PC-9 (cell line): Measurements from ENCODE around the gene CTNNBL1. TPM values are rescaled to one million over a fixed set of nuclear protein-coding genes. Genes with fewer than 3 reads are reported as not detected.

Experiments
- BruUV-seq: library from RNA; stranded (reverse); fragments of 400-500 nt; replicated peaks from 2 replicates; lab custom pipeline; 2021; lab: Mats Ljungman, UMichigan
- CTCF ChIA-PET: fragments of 300-600 bp; sonication (Branson Sonifier 250); formaldehyde crosslinking; loops from one replicate; lab custom pipeline; 2022; ENCODE audit warnings: antibody characterized with exemption; lab: Charles Lee
- POLR2A ChIA-PET: fragments of 300-600 bp; sonication (Branson Sonifier 250); formaldehyde crosslinking; loops from one replicate; lab custom pipeline; 2022; ENCODE audit warnings: antibody characterized with exemption; ENCODE audit not compliant: unreplicated experiment; lab: Charles Lee
- DNase-seq, 2 experiments: peaks; one replicate each; pipeline versions ENCODE4 v3.0.0 to v3.0.0-alpha.2; 2015 to 2022; ENCODE audit warnings: mixed read lengths in 1 of 2
- H2AFZ ChIP-seq: fragments of 200-600 bp; sonication (generic); 2 replicates; pipeline ENCODE4 v1.8.1; 2017; ENCODE audit warnings: antibody characterized with exemption
- H3F3A ChIP-seq: fragments of 200-600 bp; sonication (generic); 2 replicates; pipeline ENCODE4 v1.8.1; 2017; ENCODE audit warnings: antibody characterized with exemption, mild to moderate bottlenecking, low read depth; ENCODE audit not compliant: insufficient read depth
- H3K27ac ChIP-seq: fragments of 200-600 bp; sonication (generic); 2 replicates; pipeline ENCODE4 v1.6.1; 2016; ENCODE audit warnings: mixed run types
- H3K27me3 ChIP-seq: fragments of 200-600 bp; sonication (generic); 2 replicates; pipeline ENCODE4 v1.6.1; 2016; ENCODE audit warnings: low read depth, mixed run types; ENCODE audit not compliant: insufficient read depth
- H3K36me3 ChIP-seq: fragments of 200-600 bp; sonication (generic); 2 replicates; pipeline ENCODE4 v1.6.1; 2016; ENCODE audit warnings: low read depth, mixed run types
- H3K4me1 ChIP-seq: fragments of 200-600 bp; sonication (generic); replicated peaks from 2 replicates; pipeline ENCODE4 v1.6.1; 2016; ENCODE audit warnings: mixed run types; ENCODE audit not compliant: insufficient read depth
- H3K4me2 ChIP-seq: fragments of 200-600 bp; sonication (generic); 2 replicates; pipeline ENCODE4 v1.6.1; 2017; ENCODE audit warnings: mixed run types
- H3K4me3 ChIP-seq: fragments of 200-600 bp; sonication (generic); 2 replicates; pipeline ENCODE4 v1.6.1; 2016; ENCODE audit warnings: mixed run types
- H3K79me2 ChIP-seq: fragments of 200-600 bp; sonication (generic); 2 replicates; pipeline ENCODE4 v1.6.1; 2017; ENCODE audit warnings: low read depth, mixed run types
- H3K9me2 ChIP-seq: fragments of 200-600 bp; sonication (generic); 2 replicates; pipeline ENCODE4 v1.8.1; 2017; ENCODE audit warnings: mild to moderate bottlenecking; ENCODE audit not compliant: insufficient read depth
- H3K9me3 ChIP-seq: fragments of 200-600 bp; sonication (generic); 2 replicates; pipeline ENCODE4 v1.8.1; 2016; ENCODE audit warnings: low read depth; ENCODE audit not compliant: insufficient read depth
- H4K20me1 ChIP-seq: fragments of 200-600 bp; sonication (generic); 2 replicates; pipeline ENCODE4 v1.8.1; 2017; ENCODE audit not compliant: insufficient read depth
- EZH2 ChIP-seq: fragments of 200-600 bp; sonication (generic); IDR thresholded peaks from 2 replicates; pipeline ENCODE4 v1.8.0; 2017; ENCODE audit warnings: antibody characterized with exemption, low read depth
- intact Hi-C: fragments of 100-400 bp; cut with micrococcal nuclease; formaldehyde crosslinking; loops from one replicate; pipeline ENCODE4 v1.10.0; 2022; ENCODE audit not compliant: unreplicated experiment
- total RNA-seq: library from RNA; stranded (reverse); gene quantifications from 2 replicates; pipeline ENCODE4 v1.2.3, GENCODE V29; 2021
- TF ChIP-seq, protein P1 (sequence below): fragments of 200-600 bp; sonication (generic); conservative IDR thresholded peaks from 2 replicates; pipeline ENCODE4 v1.6.1; 2017; ENCODE audit warnings: mixed run types, antibody characterized with exemption, mild to moderate bottlenecking, moderate library complexity

The CTNNBL1 gene
- total RNA-seq, 1 experiment from 2014 or later, result 83.5 TPM

DNA sequence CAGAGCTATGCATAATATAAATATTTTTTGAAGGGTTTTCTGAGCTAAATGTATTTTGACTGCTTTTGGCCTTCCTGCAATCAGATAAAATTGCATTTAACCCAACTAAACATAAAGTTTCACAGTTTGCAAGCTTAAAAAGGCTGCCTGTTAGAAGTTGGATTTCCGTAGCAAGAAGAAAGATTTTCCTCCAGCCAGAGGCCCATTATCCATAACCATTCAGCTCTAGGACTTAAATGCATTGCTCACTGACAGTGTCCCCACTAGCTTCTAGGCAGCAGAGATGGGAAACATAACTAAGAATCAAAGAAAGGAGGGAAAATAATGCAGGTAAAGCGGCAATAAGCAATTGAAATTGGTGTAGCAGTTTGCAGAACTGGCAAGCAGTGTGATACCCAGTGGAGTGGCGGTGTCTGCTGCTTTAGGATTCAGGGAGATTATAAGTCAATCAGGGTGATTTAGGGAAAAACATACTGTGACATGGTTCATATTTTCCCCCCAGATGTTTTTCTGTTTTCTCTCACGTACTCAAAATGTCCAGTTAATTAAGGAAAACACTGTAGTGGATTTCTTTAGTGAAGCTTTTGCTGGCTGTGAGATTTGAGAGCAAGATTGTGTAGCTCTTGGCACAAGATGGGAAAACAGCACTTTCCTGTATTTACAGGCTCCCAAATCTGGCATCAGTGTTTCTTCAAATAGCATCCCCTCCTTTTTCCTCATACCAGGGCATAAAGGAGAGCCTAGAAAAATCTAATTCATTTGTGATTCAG is 69.1 kb downstream of the CTNNBL1 start:
- Histone ChIP-seq H3K9me2 (no peaks in the 10 kb centered on the region), H3K9me3 (no peaks in the 10 kb centered on the region), H3K36me3 (no peaks in the 10 kb centered on the region), H3K4me2 (no peak overlapping the region), H4K20me1 (0 out of 2 replicates have a peak, but pooled peaks cover 4% of the 10 kb centered on the region), H3F3A (no peaks in the 10 kb centered on the region), H3K4me1 (no peaks in the 10 kb centered on the region), H2AFZ (no peak overlapping the region), H3K4me3 (no peak overlapping the region), H3K27ac (no peak overlapping the region), H3K79me2 (no peaks in the 10 kb centered on the region), H3K27me3 (no peaks in the 10 kb centered on the region)
- CTCF ChIA-PET, result no interaction called here
- TF ChIP-seq EZH2, result no peak
- TF ChIP-seq, protein P1, sequence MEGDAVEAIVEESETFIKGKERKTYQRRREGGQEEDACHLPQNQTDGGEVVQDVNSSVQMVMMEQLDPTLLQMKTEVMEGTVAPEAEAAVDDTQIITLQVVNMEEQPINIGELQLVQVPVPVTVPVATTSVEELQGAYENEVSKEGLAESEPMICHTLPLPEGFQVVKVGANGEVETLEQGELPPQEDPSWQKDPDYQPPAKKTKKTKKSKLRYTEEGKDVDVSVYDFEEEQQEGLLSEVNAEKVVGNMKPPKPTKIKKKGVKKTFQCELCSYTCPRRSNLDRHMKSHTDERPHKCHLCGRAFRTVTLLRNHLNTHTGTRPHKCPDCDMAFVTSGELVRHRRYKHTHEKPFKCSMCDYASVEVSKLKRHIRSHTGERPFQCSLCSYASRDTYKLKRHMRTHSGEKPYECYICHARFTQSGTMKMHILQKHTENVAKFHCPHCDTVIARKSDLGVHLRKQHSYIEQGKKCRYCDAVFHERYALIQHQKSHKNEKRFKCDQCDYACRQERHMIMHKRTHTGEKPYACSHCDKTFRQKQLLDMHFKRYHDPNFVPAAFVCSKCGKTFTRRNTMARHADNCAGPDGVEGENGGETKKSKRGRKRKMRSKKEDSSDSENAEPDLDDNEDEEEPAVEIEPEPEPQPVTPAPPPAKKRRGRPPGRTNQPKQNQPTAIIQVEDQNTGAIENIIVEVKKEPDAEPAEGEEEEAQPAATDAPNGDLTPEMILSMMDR, result no peak
- no peak for DNase-seq
- POLR2A ChIA-PET, result no interaction called here
- intact Hi-C loops, result no loop called here
- no TSS peak for BruUV-seq

DNA sequence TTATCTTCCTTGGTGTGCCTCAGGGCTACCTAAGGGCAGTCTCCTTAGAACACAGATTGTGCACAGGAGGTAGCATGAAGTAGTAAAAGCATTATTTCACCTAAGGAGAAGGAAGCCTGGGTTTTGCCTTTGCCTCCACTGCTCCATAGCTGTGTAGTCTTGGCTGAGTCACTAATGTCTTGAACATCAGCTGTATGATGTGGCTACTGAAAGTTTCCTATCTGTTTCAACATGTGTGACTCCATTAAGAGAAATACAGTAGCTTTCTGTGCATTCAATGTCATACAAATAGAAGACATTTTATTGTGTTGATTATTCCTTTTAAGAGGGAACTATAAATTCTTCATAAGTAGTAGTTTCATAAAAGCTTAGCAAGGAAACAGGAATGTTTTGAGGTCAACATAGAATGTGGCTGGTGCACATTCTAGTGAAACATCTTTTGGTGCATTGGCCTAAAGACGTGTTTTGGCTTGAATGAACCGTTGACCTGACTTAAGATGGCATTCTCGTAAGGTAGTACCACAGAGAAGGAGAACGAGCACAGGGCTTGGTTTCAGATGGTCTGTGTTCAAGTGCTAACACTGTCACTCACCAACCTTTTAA is 70.6 kb downstream of the CTNNBL1 start:
- BruUV-seq, result no TSS peak
- Histone ChIP-seq H3K27ac (no peak overlapping the region), H3K9me2 (no peaks in the 10 kb centered on the region), H3K36me3 (no peaks in the 10 kb centered on the region), H2AFZ (no peak overlapping the region), H3K79me2 (no peaks in the 10 kb centered on the region), H3K4me1 (no peaks in the 10 kb centered on the region), H3K4me3 (no peak overlapping the region), H4K20me1 (0 out of 2 replicates have a peak, but pooled peaks cover 4% of the 10 kb centered on the region), H3K27me3 (no peaks in the 10 kb centered on the region), H3K9me3 (no peaks in the 10 kb centered on the region), H3K4me2 (no peak overlapping the region), H3F3A (no peaks in the 10 kb centered on the region)
- TF ChIP-seq EZH2, result no peak
- TF ChIP-seq, protein P1, result no peak
- ChIA-PET CTCF (no interaction called here), POLR2A (no interaction called here)
- intact Hi-C loops, result no loop called here
- no peak for DNase-seq

DNA sequence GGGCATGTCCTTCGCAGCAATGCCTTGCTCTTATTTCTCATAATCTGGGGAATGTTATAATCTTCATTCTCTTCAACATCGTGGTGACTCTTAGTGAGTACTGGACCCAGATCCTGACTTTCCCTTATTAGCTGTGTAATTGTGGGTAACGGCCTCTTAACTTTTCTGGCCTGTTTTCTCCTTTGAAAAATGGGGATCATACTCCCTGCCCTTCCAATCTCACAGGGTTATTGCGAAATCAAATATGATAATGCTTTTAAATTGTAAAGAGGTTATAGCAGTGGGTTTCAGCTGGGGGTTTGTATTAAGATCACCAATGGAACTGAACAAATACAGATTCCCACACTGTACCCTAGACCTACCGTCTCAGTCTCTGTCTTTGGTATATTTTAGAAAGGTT is 77.1 kb downstream of the CTNNBL1 start:
- Histone ChIP-seq H3K27me3 (no peaks in the 10 kb centered on the region), H2AFZ (no peak overlapping the region), H3K9me2 (no peaks in the 10 kb centered on the region), H3K79me2 (no peaks in the 10 kb centered on the region), H3K4me3 (no peak overlapping the region), H3F3A (no peaks in the 10 kb centered on the region), H3K9me3 (no peaks in the 10 kb centered on the region), H3K4me2 (no peak overlapping the region), H4K20me1 (no peaks in the 10 kb centered on the region), H3K36me3 (no peaks in the 10 kb centered on the region), H3K4me1 (no peaks in the 10 kb centered on the region), H3K27ac (no peak overlapping the region)
- ChIA-PET POLR2A (no interaction called here), CTCF (no interaction called here)
- intact Hi-C loops, result no loop called here
- no peak for TF ChIP-seq EZH2
- TF ChIP-seq, protein P1, result no peak
- no peak for DNase-seq
- no TSS peak for BruUV-seq
